WTC11 (cell line): ENCODE measurements around the gene GAL3ST2.

Experiments used
- CBFB ChIP-seq: sonication (generic); formaldehyde crosslinking; IDR thresholded peaks from 2 replicates; pipeline ENCODE4 v1.8.1; 2022; ENCODE audit warnings: mild to moderate bottlenecking, low read depth, missing genetic modification reagents
- CREB1 ChIP-seq: sonication (generic); formaldehyde crosslinking; IDR thresholded peaks from 2 replicates; pipeline ENCODE4 v1.8.0; 2023; ENCODE audit warnings: mild to moderate bottlenecking, missing genetic modification reagents
- ELF4 ChIP-seq: sonication (generic); formaldehyde crosslinking; IDR thresholded peaks from 2 replicates; pipeline ENCODE4 v1.8.1; 2022; ENCODE audit warnings: low read depth, mild to moderate bottlenecking, moderate library complexity, missing genetic modification reagents
- NR2C2 ChIP-seq: sonication (generic); formaldehyde crosslinking; IDR thresholded peaks from 2 replicates; pipeline ENCODE4 v1.8.0; 2022; ENCODE audit warnings: mild to moderate bottlenecking, missing genetic modification reagents
- OVOL2 ChIP-seq: fragments of 250-450 bp; sonication (Bioruptor Pico); IDR thresholded peaks from 2 replicates; pipeline ENCODE4 v1.9.0; 2021; ENCODE audit warnings: mild to moderate bottlenecking, borderline replicate concordance
- SP1 ChIP-seq: sonication (generic); formaldehyde crosslinking; conservative IDR thresholded peaks from 2 replicates; pipeline ENCODE4 v1.8.1; 2022; ENCODE audit warnings: missing genetic modification reagents
- TCF7 ChIP-seq: sonication (generic); formaldehyde crosslinking; IDR thresholded peaks from 2 replicates; pipeline ENCODE4 v1.8.0; 2022; ENCODE audit warnings: mild to moderate bottlenecking, low read depth, missing genetic modification reagents, moderate library complexity
- ZNF219 ChIP-seq: sonication (generic); formaldehyde crosslinking; IDR thresholded peaks from 2 replicates; pipeline ENCODE4 v1.8.0; 2023; ENCODE audit warnings: missing genetic modification reagents, mild to moderate bottlenecking, borderline replicate concordance
- ZNF317 ChIP-seq: sonication (generic); formaldehyde crosslinking; IDR thresholded peaks from 2 replicates; pipeline ENCODE4 v1.8.1; 2023; ENCODE audit warnings: low read depth, mild to moderate bottlenecking, moderate library complexity, missing genetic modification reagents, borderline replicate concordance
- TF ChIP-seq, protein P1 (sequence below): fragments of 200-600 bp; IDR thresholded peaks from 2 replicates; pipeline ENCODE4 v1.8.0; 2022; ENCODE audit warnings: antibody characterized with exemption
- TF ChIP-seq, protein P2 (sequence below): sonication (generic); formaldehyde crosslinking; IDR thresholded peaks from 2 replicates; pipeline ENCODE4 v1.8.0; 2023; ENCODE audit warnings: mild to moderate bottlenecking, missing genetic modification reagents
- TF ChIP-seq, protein P3 (sequence below): fragments of 250-450 bp; sonication (Bioruptor Pico); IDR thresholded peaks from 2 replicates; pipeline ENCODE4 v2.1.2; 2022; ENCODE audit warnings: mild to moderate bottlenecking, moderate library complexity

DNA sequence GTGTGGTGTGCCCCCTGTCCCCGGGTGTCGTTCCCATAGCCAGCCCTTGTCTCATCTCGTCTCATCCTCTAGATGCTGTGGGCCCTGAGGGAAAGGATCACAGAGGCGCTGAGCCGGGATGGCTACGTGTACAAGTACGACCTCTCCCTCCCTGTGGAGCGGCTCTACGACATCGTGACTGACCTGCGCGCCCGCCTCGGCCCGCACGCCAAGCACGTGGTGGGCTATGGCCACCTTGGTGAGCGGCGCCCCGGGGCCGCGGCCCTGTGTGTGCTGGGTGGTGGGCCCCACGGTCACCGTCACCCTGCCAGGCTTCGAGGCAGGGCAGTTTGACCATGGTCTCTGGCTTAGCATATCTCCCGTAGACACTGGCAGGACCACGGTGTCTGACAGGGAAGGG, 20.8 kb upstream of the GAL3ST2 start:
- TF ChIP-seq, protein P1, sequence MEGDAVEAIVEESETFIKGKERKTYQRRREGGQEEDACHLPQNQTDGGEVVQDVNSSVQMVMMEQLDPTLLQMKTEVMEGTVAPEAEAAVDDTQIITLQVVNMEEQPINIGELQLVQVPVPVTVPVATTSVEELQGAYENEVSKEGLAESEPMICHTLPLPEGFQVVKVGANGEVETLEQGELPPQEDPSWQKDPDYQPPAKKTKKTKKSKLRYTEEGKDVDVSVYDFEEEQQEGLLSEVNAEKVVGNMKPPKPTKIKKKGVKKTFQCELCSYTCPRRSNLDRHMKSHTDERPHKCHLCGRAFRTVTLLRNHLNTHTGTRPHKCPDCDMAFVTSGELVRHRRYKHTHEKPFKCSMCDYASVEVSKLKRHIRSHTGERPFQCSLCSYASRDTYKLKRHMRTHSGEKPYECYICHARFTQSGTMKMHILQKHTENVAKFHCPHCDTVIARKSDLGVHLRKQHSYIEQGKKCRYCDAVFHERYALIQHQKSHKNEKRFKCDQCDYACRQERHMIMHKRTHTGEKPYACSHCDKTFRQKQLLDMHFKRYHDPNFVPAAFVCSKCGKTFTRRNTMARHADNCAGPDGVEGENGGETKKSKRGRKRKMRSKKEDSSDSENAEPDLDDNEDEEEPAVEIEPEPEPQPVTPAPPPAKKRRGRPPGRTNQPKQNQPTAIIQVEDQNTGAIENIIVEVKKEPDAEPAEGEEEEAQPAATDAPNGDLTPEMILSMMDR = no peak
- TF ChIP-seq ZNF317 (CRISPR knock-in tag) (no peak), ZNF219 (CRISPR knock-in tag) (no peak), OVOL2 (CRISPR knock-in tag) (no peak), ELF4 (CRISPR knock-in tag) (no peak), NR2C2 (CRISPR knock-in tag) (no peak), TCF7 (CRISPR knock-in tag) (no peak), SP1 (no peak), CBFB (no peak), CREB1 (CRISPR knock-in tag) (no peak)
- TF ChIP-seq, protein P2, sequence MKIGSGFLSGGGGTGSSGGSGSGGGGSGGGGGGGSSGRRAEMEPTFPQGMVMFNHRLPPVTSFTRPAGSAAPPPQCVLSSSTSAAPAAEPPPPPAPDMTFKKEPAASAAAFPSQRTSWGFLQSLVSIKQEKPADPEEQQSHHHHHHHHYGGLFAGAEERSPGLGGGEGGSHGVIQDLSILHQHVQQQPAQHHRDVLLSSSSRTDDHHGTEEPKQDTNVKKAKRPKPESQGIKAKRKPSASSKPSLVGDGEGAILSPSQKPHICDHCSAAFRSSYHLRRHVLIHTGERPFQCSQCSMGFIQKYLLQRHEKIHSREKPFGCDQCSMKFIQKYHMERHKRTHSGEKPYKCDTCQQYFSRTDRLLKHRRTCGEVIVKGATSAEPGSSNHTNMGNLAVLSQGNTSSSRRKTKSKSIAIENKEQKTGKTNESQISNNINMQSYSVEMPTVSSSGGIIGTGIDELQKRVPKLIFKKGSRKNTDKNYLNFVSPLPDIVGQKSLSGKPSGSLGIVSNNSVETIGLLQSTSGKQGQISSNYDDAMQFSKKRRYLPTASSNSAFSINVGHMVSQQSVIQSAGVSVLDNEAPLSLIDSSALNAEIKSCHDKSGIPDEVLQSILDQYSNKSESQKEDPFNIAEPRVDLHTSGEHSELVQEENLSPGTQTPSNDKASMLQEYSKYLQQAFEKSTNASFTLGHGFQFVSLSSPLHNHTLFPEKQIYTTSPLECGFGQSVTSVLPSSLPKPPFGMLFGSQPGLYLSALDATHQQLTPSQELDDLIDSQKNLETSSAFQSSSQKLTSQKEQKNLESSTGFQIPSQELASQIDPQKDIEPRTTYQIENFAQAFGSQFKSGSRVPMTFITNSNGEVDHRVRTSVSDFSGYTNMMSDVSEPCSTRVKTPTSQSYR (CRISPR knock-in tag) = no peak
- TF ChIP-seq, protein P3, sequence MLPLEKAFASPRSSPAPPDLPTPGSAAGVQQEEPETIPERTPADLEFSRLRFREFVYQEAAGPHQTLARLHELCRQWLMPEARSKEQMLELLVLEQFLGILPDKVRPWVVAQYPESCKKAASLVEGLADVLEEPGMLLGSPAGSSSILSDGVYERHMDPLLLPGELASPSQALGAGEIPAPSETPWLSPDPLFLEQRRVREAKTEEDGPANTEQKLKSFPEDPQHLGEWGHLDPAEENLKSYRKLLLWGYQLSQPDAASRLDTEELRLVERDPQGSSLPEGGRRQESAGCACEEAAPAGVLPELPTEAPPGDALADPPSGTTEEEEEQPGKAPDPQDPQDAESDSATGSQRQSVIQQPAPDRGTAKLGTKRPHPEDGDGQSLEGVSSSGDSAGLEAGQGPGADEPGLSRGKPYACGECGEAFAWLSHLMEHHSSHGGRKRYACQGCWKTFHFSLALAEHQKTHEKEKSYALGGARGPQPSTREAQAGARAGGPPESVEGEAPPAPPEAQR (CRISPR knock-in tag) = no peak
